Body of pancreas (tissue), 4 donors: ENCODE results near the gene DNAJC7.

Source experiments
- CTCF ChIP-seq, 7 experiments: fragments of 450-650 bp in 4 of 7; fragments of 200-600 bp in 3 of 7; sonication (generic) in 3 of 7; IDR thresholded peaks; one replicate each; pipeline ENCODE4 v1.5.1; 2016 to 2019; ENCODE audit warnings: antibody characterized with exemption in 7 of 7
- POLR2A ChIP-seq, 3 donors: fragments of 450-650 bp; IDR thresholded peaks; one replicate each; pipeline ENCODE4 v1.6.1; 2016; ENCODE audit warnings: antibody characterized with exemption in 3 of 3, mild to moderate bottlenecking in 2 of 3

GRCh38 chr17:41986634-41987033, 30.6 kb downstream of the DNAJC7 start:
- no peak for TF ChIP-seq POLR2A (IDR thresholded peaks at IDR 0.05)
- no peak for TF ChIP-seq CTCF (IDR thresholded peaks at IDR 0.05)
